PC-9 (cell line): ENCODE data around the gene NEBL. TPM values are rescaled to one million over a fixed set of nuclear protein-coding genes. Genes with fewer than 3 reads are reported as not detected.

Experiments
- BruUV-seq: library from RNA; stranded (reverse); fragments of 400-500 nt; replicated peaks from 2 replicates; lab custom pipeline; 2021; lab: Mats Ljungman, UMichigan
- CTCF ChIA-PET: fragments of 300-600 bp; sonication (Branson Sonifier 250); formaldehyde crosslinking; loops from one replicate; lab custom pipeline; 2022; ENCODE audit warnings: antibody characterized with exemption; lab: Charles Lee
- POLR2A ChIA-PET: fragments of 300-600 bp; sonication (Branson Sonifier 250); formaldehyde crosslinking; loops from one replicate; lab custom pipeline; 2022; ENCODE audit warnings: antibody characterized with exemption; ENCODE audit not compliant: unreplicated experiment; lab: Charles Lee
- DNase-seq, 2 experiments: peaks; one replicate each; pipeline versions ENCODE4 v3.0.0 to v3.0.0-alpha.2; 2015 to 2022; ENCODE audit warnings: mixed read lengths in 1 of 2
- H2AFZ ChIP-seq: fragments of 200-600 bp; sonication (generic); 2 replicates; pipeline ENCODE4 v1.8.1; 2017; ENCODE audit warnings: antibody characterized with exemption
- H3F3A ChIP-seq: fragments of 200-600 bp; sonication (generic); 2 replicates; pipeline ENCODE4 v1.8.1; 2017; ENCODE audit warnings: antibody characterized with exemption, mild to moderate bottlenecking, low read depth; ENCODE audit not compliant: insufficient read depth
- H3K27ac ChIP-seq: fragments of 200-600 bp; sonication (generic); 2 replicates; pipeline ENCODE4 v1.6.1; 2016; ENCODE audit warnings: mixed run types
- H3K27me3 ChIP-seq: fragments of 200-600 bp; sonication (generic); 2 replicates; pipeline ENCODE4 v1.6.1; 2016; ENCODE audit warnings: low read depth, mixed run types; ENCODE audit not compliant: insufficient read depth
- H3K36me3 ChIP-seq: fragments of 200-600 bp; sonication (generic); 2 replicates; pipeline ENCODE4 v1.6.1; 2016; ENCODE audit warnings: low read depth, mixed run types
- H3K4me1 ChIP-seq: fragments of 200-600 bp; sonication (generic); replicated peaks from 2 replicates; pipeline ENCODE4 v1.6.1; 2016; ENCODE audit warnings: mixed run types; ENCODE audit not compliant: insufficient read depth
- H3K4me2 ChIP-seq: fragments of 200-600 bp; sonication (generic); 2 replicates; pipeline ENCODE4 v1.6.1; 2017; ENCODE audit warnings: mixed run types
- H3K4me3 ChIP-seq: fragments of 200-600 bp; sonication (generic); 2 replicates; pipeline ENCODE4 v1.6.1; 2016; ENCODE audit warnings: mixed run types
- H3K79me2 ChIP-seq: fragments of 200-600 bp; sonication (generic); 2 replicates; pipeline ENCODE4 v1.6.1; 2017; ENCODE audit warnings: low read depth, mixed run types
- H3K9me2 ChIP-seq: fragments of 200-600 bp; sonication (generic); 2 replicates; pipeline ENCODE4 v1.8.1; 2017; ENCODE audit warnings: mild to moderate bottlenecking; ENCODE audit not compliant: insufficient read depth
- H3K9me3 ChIP-seq: fragments of 200-600 bp; sonication (generic); 2 replicates; pipeline ENCODE4 v1.8.1; 2016; ENCODE audit warnings: low read depth; ENCODE audit not compliant: insufficient read depth
- H4K20me1 ChIP-seq: fragments of 200-600 bp; sonication (generic); 2 replicates; pipeline ENCODE4 v1.8.1; 2017; ENCODE audit not compliant: insufficient read depth
- CTCF ChIP-seq: fragments of 200-600 bp; sonication (generic); conservative IDR thresholded peaks from 2 replicates; pipeline ENCODE4 v1.6.1; 2017; ENCODE audit warnings: mixed run types, antibody characterized with exemption, mild to moderate bottlenecking, moderate library complexity
- EZH2 ChIP-seq: fragments of 200-600 bp; sonication (generic); IDR thresholded peaks from 2 replicates; pipeline ENCODE4 v1.8.0; 2017; ENCODE audit warnings: antibody characterized with exemption, low read depth
- intact Hi-C: fragments of 100-400 bp; cut with micrococcal nuclease; formaldehyde crosslinking; loops from one replicate; pipeline ENCODE4 v1.10.0; 2022; ENCODE audit not compliant: unreplicated experiment
- total RNA-seq: library from RNA; stranded (reverse); gene quantifications from 2 replicates; pipeline ENCODE4 v1.2.3, GENCODE V29; 2021

Gene NEBL
- total RNA-seq, 1 experiment from 2014 or later, result 22.6 TPM

GRCh38 chr10:20795391-20795790 lies 101.7 kb downstream of the NEBL start:
- TF ChIP-seq EZH2 (no peak), CTCF (no peak)
- Histone ChIP-seq H3K79me2 (no peaks in the 10 kb centered on the region), H3K4me3 (no peak overlapping the region), H3K36me3 (no peaks in the 10 kb centered on the region), H3K27ac (no peak overlapping the region), H2AFZ (no peak overlapping the region), H3K9me2 (no peaks in the 10 kb centered on the region), H3K27me3 (no peaks in the 10 kb centered on the region), H3K4me1 (no peaks in the 10 kb centered on the region), H3K4me2 (no peak overlapping the region), H3K9me3 (no peaks in the 10 kb centered on the region), H4K20me1 (no peaks in the 10 kb centered on the region), H3F3A (no peaks in the 10 kb centered on the region)
- POLR2A ChIA-PET, result no interaction called here
- CTCF ChIA-PET, result no interaction called here
- intact Hi-C loops, result no loop called here
- BruUV-seq, result no TSS peak
- DNase-seq, result no peak

GRCh38 chr10:20785174-20785573 lies 111.9 kb downstream of the NEBL start:
- CTCF ChIA-PET, result no interaction called here
- intact Hi-C loops, result no loop called here
- BruUV-seq, result no TSS peak

GRCh38 chr10:20778008-20778757 lies 118.9 kb downstream of the NEBL start:
- BruUV-seq, result no TSS peak

More at GRCh38 chr10:20785174-20785573, 111.9 kb downstream of the NEBL start:
- H4K20me1 ChIP-seq, result no peaks in the 10 kb centered on the region
- H3K4me1 ChIP-seq, result no peaks in the 10 kb centered on the region
- POLR2A ChIA-PET, result no interaction called here
- H2AFZ ChIP-seq, result no peak overlapping the region
- H3K27ac ChIP-seq, result no peak overlapping the region
- no peaks in the 10 kb centered on the region for H3K9me2 ChIP-seq
- H3K79me2 ChIP-seq, result no peaks in the 10 kb centered on the region
- H3K27me3 ChIP-seq, result no peaks in the 10 kb centered on the region
- DNase-seq, result no peak
- no peak for TF ChIP-seq CTCF
- TF ChIP-seq EZH2, result no peak
- no peak overlapping the region for H3K4me2 ChIP-seq
- H3K9me3 ChIP-seq, result no peaks in the 10 kb centered on the region
- H3K4me3 ChIP-seq, result no peak overlapping the region
- no peaks in the 10 kb centered on the region for H3F3A ChIP-seq
- H3K36me3 ChIP-seq, result no peaks in the 10 kb centered on the region

More at GRCh38 chr10:20778008-20778757, 118.9 kb downstream of the NEBL start:
- H3K4me1 ChIP-seq, result no peaks in the 10 kb centered on the region
- H3K79me2 ChIP-seq, result no peaks in the 10 kb centered on the region
- no peaks in the 10 kb centered on the region for H3K27me3 ChIP-seq
- no peak overlapping the region for H3K27ac ChIP-seq
- H4K20me1 ChIP-seq, result no peaks in the 10 kb centered on the region; the same call in 1 of the 2 replicates
- intact Hi-C loops, result no loop called here
- no peak overlapping the region for H3K4me2 ChIP-seq
- no peak overlapping the region for H2AFZ ChIP-seq
- no peaks in the 10 kb centered on the region for H3K9me2 ChIP-seq
- no peak for TF ChIP-seq CTCF
- no peak for TF ChIP-seq EZH2
- H3K9me3 ChIP-seq, result no peaks in the 10 kb centered on the region
- H3K36me3 ChIP-seq, result no peaks in the 10 kb centered on the region
- ChIA-PET POLR2A (no interaction called here), CTCF (no interaction called here)
- no peak overlapping the region for H3K4me3 ChIP-seq
- H3F3A ChIP-seq, result no peaks in the 10 kb centered on the region
- DNase-seq, result no peak
